ENCODE measurements around the gene FOSB.

GRCh38 chr19:45503909-45504308, 36.1 kb downstream of the FOSB start:
- TF ChIP-seq EZH2 (IDR thresholded peaks at IDR 0.05; ENCODE audit: insufficient read depth, poor library complexity, severe bottlenecking) (no peak), EZH2phosphoT487 (IDR thresholded peaks at IDR 0.05; ENCODE audit: insufficient read depth, low read depth) (no peak)
